Measurements from ENCODE around the gene AGMO.
"Not testable (repeated sequence)": the region's sequence is repeated elsewhere in the genome, so short reads cannot be mapped to it uniquely, and the experiment has no call there.

The AGMO gene

GRCh38 chr7:15326044-15326644, 235.7 kb downstream of the AGMO start:
- DNase-seq (ENCODE audit: low read depth in 2 of 2), result no peak

- no peak for DNase-seq (ENCODE audit: low read depth in 2 of 2)
These were observed 238.3 kb downstream of the AGMO start for GRCh38 chr7:15323550-15323949.

DNA sequence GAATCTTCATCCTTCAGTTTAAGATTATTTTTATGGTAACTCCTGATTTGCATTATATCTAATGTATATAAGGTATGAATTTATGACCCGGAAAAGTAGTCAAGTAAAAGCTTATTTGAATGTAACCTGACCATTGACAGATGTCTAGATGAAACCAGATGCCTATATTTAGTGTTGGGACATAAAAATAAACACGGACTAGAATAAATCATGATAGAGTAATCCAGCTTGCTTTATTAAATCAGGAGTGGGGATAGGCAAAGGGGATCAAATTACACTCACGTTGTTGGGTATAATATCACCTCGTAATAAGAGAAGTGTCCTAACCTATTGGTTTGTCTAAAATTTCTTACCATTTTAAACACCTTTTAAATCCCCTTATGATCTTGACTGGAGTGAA, 244.6 kb downstream of the AGMO start:
- no peak for DNase-seq (ENCODE audit: low read depth in 2 of 2)

- DNase-seq (ENCODE audit: low read depth in 2 of 2), result no peak
These were observed 246.1 kb downstream of the AGMO start for GRCh38 chr7:15315678-15316077.

GRCh38 chr7:15314922-15315321, 246.9 kb downstream of the AGMO start:
- DNase-seq (ENCODE audit: low read depth in 2 of 2), result no peak

GRCh38 chr7:15313361-15313760, 248.5 kb downstream of the AGMO start:
- no peak for DNase-seq (ENCODE audit: low read depth in 2 of 2)

DNA sequence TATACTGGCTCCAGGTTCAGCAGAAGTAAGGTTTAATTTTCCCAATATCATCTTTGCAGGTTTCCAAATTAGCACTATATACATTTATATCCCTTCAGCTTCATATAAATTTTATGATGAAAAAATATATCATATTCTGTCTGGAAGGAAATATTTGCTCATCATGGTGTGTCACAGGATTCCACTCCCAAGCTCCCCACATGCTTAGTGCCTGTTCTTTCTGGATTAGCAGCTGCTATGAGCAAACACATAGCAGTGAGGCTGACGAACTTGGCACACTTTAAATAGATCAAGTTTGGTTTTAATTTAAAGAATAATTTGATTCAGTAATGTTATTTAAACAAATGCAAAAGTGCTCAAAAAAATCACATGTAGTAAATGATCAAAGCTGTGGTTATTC, 251.9 kb downstream of the AGMO start:
- DNase-seq (ENCODE audit: low read depth in 2 of 2), result no peak

DNA sequence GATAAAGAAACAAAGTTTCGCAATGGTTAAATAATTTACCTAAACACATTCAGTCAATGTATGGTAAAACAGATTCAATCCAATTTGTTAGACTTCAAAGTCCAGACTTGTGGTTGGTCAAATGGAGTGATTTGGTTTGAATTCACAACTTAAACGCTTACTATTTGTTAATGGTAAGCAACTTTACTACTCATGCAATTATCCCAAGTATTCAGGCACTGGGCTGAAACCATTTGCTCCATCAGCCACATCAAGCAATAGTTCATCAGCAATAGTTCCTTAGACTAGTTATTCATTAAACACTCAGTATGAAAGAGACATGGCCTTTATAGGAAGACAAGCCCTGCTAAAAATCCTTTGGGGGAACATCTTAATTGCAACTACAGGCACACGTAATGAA, 253.0 kb downstream of the AGMO start:
- DNase-seq (ENCODE audit: low read depth in 2 of 2), result no peak

DNA sequence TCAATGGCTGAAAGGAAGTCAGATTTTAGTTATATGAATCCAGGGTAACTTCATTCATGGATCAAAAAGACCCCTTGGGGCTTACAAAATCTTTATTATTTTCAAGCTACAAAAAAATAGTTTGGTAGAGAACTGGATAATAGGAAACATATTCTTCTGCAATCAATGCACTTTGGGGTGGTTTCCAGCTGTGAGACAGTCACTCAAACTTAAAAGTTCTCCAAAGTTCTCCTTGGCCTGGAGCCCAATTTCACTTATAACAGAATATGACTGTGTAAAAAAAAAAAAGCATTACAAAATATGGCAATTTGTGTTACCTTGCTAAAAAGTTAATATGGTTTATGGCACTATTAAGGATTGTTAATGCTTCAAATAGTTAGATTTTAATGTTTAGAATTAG, 255.5 kb downstream of the AGMO start:
- no peak for DNase-seq (ENCODE audit: low read depth in 2 of 2)

- no peak for DNase-seq (ENCODE audit: low read depth in 2 of 2)
These were observed 256.7 kb downstream of the AGMO start for GRCh38 chr7:15305002-15305600.

GRCh38 chr7:15303357-15303756, 258.5 kb downstream of the AGMO start:
- DNase-seq (ENCODE audit: low read depth in 2 of 2), result no peak

DNA sequence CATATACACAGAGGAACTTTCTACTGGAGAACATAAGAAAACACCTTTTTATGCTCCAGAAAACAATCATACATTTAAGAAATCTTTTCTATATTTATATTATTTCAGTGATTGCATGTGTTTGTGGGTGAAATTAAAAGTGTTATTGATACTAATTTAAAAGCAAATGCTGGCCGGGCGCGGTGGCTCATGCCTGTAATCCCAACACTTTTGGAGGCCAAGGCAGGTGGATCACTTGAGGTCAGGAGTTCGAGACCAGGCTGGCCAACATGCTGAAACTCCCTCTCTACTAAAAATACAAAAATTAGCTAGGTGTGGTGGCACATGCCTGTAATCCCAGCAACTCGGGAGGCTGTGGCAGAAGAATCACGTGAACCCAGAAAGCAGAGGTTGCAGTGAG, 260.8 kb downstream of the AGMO start:
- DNase-seq (ENCODE audit: low read depth in 2 of 2), result not testable (repeated sequence)

GRCh38 chr7:15292138-15292537, 269.7 kb downstream of the AGMO start:
- no peak for DNase-seq (ENCODE audit: low read depth in 2 of 2)

DNA sequence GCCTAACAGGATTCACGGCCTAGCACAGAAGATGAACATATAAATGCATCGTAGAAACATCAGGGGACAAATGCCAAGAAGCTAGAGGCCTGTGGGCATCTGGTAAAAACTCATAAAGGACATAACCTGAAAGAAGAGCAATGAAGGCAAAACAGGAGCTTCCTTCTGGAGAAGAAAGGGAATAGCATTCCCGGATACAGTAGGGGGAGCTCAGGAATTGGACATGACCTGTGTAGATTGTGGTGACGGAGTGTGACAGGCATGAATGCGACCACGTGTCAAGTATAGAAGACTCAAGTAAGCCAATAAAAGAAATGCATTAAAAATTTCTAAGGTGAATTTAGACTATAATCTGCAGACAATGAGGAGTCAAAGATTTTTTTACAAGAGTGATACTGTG, 270.1 kb downstream of the AGMO start:
- no peak for DNase-seq (ENCODE audit: low read depth in 2 of 2)

GRCh38 chr7:15288741-15289140, 273.1 kb downstream of the AGMO start:
- no peak for DNase-seq (ENCODE audit: low read depth in 2 of 2)

- no peak for DNase-seq (ENCODE audit: low read depth in 2 of 2)
These were observed 277.4 kb downstream of the AGMO start for GRCh38 chr7:15284396-15284795.

GRCh38 chr7:15280078-15280733, 281.6 kb downstream of the AGMO start:
- DNase-seq (ENCODE audit: low read depth in 2 of 2), result no peak

- no peak for DNase-seq (ENCODE audit: low read depth in 2 of 2)
These were observed 282.2 kb downstream of the AGMO start for GRCh38 chr7:15279640-15280039.

GRCh38 chr7:15257689-15258088, 304.1 kb downstream of the AGMO start:
- DNase-seq (ENCODE audit: low read depth in 2 of 2), result no peak

DNA sequence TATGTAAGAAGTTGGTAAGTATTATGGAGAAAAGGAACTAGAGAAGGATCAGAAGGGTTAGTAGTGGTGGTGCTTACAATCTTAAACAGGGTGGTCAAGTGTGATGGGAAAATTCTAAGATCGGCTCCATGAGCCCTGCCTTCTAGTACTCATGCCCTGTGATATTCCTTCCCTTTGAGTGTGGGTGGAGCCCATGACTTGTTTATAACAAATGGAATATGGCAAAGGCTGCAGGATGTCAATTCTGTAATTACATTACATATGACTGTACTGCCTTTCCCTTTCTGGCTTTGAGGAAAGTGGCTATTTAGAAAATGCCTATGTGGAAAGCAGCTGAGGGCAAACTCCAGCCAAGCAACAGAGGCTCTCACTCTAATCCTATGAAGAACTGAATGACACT, 309.6 kb downstream of the AGMO start:
- DNase-seq (ENCODE audit: low read depth in 2 of 2), result no peak

GRCh38 chr7:15248514-15248913, 313.3 kb downstream of the AGMO start:
- DNase-seq (ENCODE audit: low read depth in 2 of 2), result no peak

GRCh38 chr7:15245831-15246230, 316.0 kb downstream of the AGMO start:
- DNase-seq (ENCODE audit: low read depth in 2 of 2), result no peak

GRCh38 chr7:15239801-15240200, 322.0 kb downstream of the AGMO start:
- no peak for DNase-seq (ENCODE audit: low read depth in 2 of 2)

GRCh38 chr7:15236952-15237351, 324.9 kb downstream of the AGMO start:
- no peak for DNase-seq (ENCODE audit: low read depth in 2 of 2)

All from stimulated activated CD4-positive, alpha-beta T cell treated with anti-CD3 and anti-CD28 coated beads, Interleukin-1b, Interleukin-23, amount 100 ng/mL, for 1 hour (primary cell).